ENCODE results near the gene TNFSF18.
"Not testable (repeated sequence)": the region's sequence is repeated elsewhere in the genome, so short reads cannot be mapped to it uniquely, and the experiment has no call there.

Gene TNFSF18, protein sequence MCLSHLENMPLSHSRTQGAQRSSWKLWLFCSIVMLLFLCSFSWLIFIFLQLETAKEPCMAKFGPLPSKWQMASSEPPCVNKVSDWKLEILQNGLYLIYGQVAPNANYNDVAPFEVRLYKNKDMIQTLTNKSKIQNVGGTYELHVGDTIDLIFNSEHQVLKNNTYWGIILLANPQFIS

DNA sequence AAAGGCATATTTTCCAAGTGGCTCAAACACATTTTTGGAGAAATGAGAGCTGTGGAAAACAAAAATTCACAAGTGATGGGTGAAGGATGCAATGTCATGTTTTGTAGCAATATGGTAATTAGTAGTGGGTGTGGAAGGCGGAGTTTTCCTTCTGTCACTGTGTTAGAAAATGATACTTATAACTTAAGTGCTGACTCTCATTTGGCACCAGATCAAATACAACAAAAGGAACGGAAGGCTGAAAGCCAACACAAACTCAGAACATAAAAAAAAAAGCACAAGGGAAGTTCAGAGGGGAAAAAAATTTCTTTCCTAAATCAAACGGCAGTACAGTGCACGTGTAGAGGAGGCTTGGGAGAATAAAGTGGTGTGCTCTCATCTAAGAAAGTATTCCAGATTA lies at the start of gene TNFSF18:
TNFSF18 (minus strand) TSS at position 77 of the 400 bp plus-strand sequence; CDS start at position 32, 45 bp downstream.
- FAIRE-seq, result no peak

DNA sequence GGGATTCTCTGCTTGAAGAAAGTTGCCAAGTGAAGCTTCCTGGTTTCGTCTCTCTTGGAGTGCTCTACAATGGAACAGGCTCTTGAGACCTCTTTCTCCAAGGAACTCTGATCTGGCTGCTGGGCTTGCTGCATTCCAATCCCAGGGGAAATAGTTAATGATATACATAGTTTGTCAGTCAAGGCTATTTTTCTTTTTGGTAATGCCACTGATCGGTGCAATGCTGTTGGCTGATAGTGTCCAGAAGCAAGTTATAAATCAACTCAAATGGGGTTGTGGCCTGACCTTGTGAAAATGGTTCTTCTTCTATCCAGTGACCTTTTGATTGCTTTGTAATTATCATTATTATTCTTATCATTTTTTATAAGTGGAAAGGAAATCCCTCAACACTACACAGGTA lies 48.4 kb upstream of the TNFSF18 start:
- FAIRE-seq, result no peak

DNA sequence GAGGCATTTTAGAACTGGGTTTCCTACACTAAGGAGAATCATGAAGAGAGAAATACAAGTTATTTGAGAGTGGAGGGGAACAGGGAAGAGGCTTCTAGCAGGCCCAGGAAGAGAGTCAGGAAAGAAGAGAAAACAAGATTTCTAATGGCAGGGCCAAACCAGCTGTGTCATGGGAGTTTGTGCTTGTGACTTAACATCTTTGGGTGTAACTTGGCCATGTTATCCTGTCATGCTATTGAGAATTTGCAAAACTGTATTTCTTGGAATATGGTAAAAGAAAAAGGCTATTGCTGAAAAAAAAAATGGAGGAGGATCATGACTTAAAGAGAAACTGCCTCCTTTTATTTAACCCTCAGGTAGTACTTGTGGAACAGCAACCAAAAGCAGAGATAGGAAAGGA lies 47.4 kb upstream of the TNFSF18 start:
- no peak for FAIRE-seq

DNA sequence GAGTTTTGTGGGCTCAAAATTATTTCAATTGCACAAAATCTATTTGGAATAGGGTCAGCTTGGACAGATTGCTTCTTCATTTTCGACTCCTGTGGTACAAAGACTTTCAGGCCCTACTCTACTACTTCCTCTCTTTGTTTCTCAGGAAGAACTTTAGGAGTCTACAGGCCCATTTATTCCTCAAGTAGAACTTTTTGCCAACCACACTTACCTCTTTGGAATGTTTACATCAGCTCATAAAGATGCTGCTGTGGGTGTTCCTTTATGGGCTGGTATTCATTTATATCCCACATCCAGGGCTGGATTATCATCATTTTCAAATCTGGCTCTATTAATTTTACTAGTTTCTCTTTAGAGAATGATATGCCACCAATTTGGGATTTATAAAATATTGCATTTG lies 46.3 kb upstream of the TNFSF18 start:
- no peak for FAIRE-seq

DNA sequence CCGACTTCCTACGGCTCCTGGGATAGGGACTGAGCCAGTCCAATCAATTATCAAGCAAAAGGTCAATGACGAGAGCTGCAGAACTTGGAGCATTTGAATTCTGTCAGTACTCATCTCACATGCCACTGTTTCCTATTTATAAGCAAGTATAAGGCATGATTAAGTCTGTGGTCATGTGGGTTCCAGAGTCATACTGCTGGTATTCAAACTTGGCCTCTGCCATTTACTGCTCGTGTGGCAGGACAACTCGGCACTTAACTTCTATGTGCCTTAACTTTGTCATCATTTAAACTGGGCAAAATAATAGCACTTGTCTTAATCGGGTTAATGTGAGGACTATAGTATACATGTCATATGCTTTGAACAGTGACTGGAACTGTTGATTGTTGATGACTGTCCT lies 44.9 kb upstream of the TNFSF18 start:
- FAIRE-seq, result no peak

DNA sequence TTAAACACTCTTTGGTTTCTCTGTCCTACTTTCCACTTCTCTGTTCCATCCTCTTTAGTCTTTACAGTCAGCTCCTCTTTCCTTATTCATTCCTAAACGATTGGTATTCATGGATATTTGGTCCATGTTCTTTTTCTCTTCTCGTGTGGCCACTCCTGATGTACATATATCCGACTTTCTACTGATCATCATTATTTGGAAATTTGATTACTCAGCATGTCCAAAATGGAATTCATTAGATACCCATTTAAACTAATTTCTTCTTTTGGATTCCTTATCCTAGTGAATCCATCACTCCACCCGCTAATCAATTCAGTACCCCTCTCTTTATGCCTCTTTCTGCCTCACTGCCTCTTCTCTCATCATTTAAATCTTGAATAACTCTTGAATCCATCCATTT lies 43.8 kb upstream of the TNFSF18 start:
- FAIRE-seq, result no peak

DNA sequence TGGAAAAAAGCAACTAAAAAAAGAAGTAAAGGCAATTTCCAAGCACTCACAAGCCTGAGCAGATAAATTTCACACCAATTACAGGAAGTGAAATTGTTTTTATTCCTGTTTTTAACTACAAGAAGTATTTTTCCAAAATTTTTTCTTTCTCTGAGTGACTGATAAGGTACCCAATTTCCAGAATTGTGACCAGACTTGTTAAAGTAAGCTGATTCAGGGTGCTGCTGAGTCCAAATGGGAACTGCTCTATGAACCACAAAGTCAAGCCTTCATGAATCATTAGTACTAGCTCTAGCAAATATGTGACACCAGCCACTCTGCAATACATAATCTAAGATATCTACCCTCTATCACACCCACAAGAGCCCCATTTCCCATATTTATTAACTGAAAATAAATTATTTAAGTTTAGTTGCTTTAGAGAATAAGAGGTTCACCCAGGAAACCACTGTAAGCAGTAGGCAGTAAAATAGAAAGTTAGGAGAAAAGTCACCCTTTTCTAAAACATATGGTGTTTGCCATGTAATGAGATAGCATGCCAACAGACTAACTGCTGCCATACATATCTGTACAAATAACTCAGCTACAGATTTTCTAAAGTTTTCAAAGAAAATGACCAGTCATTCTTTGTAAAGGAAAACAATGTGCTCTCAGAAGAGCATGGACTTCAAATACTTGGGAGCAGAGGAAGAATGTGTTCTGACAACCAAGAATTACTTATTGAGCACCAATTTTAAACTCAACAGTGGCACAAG lies 43.1 kb upstream of the TNFSF18 start:
- no peak for FAIRE-seq

DNA sequence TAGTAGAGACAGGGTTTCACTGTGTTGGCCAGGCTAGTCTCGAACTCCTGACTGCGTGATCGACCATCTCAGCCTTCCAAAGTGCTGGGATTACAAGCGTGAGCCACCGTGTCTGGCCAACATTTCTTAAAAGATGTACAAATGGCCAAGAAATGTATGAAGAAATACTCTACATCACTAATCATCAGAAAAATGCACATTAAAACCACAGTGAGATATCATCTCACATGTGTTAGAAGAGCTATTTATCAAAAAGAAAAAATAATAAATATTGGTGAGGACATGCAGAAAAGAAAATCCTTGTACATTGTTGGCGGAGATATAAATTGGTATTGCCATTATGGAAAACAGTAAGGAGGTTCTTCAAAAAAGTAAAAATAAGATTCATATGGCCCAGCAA lies 33.6 kb upstream of the TNFSF18 start:
- FAIRE-seq, result peak; percentile 11

DNA sequence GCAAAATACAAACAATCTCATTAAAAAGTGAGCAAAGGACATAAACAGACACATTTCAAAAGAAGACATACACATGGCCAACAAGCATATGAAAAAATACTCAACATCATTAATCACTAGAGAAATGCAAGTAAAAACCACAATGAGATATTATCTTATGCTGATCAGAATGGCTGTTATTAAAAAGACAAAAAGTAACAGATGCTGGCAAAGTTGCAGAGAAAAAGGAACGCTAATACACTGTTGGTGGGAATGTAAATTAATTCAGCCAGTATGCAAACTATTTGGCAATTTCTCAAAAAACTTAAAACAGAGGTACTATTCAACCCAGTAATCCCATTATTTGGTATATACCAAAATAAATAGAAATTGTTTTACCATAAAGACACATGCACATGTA lies 32.2 kb upstream of the TNFSF18 start:
- FAIRE-seq, result peak; percentile 58

DNA sequence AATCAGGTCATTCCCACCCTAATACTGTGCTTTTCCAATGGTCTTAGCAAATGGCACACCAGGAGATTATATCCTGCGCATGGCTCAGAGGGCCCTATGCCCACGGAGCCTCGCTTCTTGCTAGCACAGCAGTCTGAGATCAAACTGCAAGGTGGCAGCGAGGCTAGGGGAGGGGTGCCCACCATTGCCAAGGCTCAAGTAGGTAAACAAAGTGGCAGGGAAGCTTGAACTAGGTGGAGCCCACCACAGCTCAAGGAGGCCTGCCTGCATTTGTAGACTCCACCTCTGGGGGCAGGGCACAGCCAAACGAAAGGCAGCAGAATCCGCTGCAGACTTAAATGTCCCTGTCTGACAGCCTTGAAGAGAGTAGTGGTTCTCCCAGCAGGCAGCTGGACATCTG lies 23.5 kb upstream of the TNFSF18 start:
- FAIRE-seq, result not testable (repeated sequence)

DNA sequence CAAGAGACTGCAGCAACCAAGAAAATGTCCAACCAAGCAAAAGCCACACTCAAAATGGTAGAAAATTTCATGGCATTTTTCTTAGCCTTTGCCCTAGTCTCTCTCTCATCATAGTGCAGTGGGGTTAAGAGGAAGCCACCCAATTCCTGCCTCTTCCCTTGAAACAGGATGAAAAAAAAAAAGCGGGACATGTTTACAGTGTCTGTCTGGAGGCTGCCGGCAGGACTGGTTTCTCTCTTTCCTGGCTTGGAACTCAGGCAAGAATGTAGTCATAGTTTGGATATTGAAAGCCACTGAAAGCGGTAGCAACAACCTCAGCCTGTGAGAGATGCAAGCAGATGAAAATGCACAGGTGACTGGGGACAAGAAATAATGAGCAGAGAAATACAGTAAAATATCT lies 13.3 kb upstream of the TNFSF18 start:
- FAIRE-seq, result no peak

DNA sequence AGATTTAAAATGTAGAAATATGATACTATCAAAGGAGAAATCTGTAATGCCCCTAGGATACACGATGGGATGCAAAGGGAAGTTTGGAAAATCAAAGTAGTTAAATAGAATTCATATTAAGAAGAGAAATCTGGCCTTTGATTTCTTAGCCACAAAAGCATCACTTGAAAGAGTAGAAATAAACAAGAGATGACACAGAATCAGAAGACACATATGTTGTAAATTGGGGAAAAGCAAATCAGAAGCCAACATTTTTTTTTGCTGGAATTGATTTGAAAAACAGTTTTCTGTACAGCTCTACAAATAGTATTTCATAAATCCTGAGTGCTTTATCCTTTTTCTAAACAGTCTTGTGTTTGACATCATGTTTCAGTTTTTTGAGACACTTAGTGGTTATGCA lies 12.4 kb upstream of the TNFSF18 start:
- no peak for FAIRE-seq

DNA sequence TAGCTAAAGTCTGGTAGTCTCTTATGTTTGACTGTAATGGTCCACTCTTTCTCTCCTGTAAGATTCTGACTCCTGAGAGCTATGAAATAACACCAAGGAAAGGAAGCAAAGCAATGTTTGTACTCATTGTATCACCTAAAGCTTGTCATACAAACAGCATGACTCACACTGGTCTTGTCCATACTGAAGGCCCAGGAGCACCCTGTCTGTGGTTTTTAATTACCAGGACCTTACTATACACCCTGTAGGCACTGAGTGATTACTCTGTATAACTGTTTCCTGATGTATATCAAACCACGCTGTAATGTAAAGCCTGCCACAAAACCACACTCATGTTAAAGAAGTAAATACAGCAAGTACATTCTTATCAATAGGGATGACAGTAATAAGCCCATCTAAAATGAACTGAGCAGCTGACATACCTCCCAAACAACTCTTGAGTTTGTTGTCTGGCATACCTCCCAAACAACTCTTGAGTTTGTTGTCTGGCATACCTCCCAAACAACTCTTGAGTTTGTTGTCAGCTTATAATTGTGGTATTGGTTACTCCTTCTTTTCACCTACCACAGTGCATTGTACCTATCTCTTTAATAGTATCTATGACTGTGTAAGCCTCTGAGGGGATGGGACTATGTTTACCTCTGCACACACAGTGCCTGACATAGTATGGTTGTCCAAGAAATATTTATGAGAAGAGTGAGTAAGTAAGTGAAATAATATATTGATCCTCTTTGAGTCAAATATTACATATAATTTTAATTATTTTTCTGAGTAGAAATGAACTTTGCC lies 11.6 kb upstream of the TNFSF18 start:
- FAIRE-seq, result no peak

DNA sequence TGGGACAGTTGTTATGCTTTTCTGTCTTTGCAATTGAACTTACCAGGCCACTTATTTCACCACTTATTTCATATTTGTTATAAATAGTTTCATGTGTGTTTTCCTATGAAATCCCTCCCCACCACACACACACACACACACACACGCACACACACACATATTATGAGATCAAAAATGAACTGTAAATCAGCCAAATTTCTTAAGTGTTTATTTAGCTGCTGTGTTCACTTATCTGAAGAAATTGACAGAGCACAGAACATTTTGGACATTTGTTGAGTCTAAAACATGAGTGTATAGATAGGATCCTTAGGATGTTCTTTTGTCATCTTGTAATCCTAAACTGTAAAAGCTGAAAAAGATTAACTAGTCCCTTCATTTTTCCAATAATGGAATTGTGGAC lies 7.8 kb upstream of the TNFSF18 start:
- no peak for FAIRE-seq

DNA sequence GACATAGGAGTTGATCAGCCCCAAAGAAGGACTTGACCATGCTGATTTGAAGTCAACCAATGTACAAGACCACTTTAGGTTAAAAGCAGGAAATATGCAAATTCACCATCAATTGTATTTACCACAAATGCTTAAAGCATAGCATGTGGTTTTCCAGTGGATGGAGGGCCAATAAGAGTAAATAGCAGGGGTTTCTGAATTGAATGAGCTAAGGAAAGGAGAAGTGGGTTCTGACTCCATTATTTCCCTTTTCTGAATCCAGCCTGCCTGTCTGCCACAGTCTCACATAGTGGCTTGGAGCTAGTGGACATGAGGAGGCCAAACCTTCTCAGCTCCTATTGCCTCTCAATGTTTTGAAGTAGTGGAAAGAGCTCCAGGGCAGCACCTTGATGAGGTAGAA lies 7.2 kb upstream of the TNFSF18 start:
- no peak for FAIRE-seq

DNA sequence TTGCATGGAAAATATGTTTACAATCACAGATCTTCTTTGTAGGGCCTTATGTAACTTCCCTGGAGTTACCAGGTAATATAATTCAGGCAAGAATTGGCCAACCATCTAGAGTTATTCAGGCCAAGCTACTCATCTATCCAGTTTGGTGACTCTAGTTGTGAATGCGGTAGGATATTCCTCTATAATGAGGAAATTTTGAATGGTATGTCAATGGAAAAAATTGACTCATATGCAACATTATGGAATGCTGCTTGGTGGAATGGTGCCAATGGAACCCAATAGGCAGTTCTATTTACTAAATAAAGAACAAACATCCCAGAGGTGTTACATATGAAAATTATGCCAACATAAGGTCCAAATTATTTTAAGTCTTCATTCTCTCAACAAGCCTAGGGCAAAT lies 5.6 kb upstream of the TNFSF18 start:
- no peak for FAIRE-seq

DNA sequence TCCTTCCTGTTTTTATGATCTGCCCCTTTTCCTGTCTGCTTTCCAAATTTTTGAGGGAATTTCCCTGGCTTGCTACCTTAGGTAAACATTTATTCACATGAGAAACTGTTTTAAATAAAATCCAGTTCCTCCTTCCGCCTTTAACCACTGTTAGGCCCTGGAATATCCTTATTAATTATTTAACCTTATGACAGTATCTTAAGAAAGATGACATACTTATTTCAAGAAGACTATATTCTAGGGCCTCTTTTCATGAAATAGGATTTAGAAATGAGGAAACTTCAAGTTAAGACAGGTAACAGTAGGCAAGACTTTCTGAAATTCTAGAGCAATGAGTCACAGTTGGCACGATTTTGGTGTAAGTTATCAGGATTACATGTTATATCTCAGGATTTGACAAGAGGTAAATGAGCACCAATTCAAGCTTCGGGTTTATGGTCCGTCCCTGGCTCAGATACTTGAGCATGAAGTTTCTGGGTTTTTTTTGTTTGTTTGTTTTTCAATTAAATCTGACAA lies 2.0 kb upstream of the TNFSF18 start:
- FAIRE-seq, result peak; percentile 9

DNA sequence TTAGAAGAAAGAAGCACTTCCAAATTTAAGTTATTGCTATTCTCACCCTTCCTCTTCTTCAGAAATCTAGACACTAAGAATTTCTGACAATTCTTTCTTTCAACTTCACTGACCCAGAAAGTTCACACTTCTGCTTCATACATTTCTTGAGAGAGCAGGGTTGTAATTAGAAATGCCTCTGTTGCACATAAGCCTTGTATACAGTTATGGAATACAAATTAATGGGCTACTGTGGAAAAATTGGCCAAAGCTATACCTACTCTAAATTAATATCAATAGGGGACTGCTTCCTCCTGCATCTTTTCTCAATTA lies 1.5 kb downstream of the TNFSF18 start:
- FAIRE-seq, result no peak

DNA sequence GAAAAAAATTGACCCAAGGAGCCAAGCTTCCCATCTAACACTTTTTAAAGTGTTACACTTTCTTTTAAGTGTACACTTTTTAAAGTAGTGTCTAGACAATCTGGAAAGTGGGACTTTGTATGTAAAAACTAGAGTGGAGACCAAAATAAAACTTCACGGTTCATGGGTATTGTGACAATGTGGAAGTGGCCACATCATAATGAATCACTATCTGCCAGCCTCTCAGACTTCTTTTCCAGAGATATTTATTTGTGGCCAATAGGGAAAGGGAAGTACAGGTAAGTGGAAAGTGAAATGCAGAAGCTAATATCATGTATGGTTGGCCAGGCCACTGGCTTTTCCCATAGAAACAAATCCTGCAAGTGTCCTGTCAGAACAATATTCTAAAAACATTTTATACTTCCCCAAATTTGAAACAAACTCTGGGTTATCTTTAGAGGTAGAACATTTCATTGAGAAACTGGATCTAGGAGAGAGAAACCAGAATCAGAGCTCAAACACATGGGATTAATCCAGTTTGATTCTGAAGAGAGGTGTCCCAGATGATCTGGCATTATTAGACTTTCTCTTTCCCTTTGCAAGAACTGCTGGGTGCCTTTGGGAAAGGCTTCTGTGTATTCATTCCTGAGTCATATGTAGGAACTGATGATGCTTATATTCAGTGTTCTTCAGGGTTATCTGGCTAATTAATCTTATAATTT lies 2.0 kb downstream of the TNFSF18 start:
- FAIRE-seq, result no peak

DNA sequence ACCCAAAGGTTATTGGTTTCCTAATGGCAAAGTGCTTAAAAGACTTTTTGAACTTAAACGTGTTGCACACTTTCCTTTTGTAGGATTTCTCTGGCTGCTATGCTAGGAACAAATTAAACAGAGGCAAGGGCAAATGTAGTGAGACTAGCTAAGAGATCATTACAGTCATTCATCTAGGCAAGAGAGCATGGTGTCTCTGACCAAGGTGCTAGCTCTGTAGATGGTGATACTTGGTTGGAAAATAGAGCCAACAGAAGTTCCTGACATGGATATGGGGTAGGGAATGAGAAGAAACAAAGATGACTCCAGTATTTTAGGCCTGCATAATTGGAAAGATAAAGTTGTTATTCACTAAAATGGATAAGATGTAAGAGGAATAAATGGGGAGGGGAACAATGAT lies 6.1 kb downstream of the TNFSF18 start:
- no peak for FAIRE-seq

DNA sequence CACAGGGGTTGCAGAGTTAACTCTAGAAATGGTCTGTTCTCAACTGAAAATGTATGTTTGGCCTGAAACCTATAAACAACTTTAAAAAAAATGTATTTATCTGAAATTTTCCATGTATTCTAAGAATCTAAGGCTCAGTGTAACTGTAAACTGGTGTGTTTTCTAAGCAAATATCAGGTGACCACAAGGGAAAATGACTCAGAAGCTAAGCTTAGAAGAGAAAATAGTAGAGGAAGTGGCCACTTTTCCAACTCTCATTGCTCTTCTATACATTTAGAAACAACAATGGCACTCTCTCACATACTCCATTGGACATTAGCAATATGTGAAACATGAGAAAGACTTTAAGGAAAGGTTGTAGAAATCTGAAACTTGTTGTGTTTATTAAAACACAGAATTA lies 7.5 kb downstream of the TNFSF18 start:
- no peak for FAIRE-seq

DNA sequence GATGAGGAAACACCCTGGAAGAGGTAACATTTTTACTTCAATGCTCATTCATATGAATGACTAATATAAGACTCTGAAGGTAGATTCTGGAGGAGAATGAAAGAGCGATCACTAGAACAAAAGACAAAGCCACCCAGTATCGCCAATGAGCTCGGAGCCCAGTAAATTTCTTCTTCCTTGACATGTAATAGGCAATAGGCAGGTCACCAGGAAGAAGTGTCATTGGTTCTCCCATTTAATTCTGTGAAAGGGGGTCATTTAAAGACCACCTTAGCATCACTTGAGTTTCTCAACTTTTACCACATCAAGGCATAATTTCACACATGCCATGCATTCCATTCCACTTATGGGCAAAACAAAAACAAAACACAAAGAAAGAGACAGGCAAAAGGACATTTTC lies 7.9 kb downstream of the TNFSF18 start:
- FAIRE-seq, result no peak

DNA sequence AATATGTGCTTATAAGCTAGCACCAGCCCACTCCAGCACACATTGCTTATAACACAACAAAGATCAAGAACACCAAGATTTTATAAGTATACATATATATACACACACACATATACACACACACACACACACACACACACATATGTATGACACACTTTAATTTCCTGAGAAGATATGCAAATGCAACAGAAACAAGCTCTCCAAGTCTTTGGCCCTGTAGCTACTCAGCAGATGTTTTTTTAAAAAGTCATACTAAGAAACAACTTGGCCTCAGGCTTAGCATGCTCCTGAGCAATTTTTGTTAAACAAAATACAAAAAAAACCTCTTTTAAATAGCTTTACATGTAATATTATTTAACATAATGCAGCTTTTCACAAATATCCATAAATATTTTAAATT lies 11.1 kb downstream of the TNFSF18 start:
- no peak for FAIRE-seq

Measured in TTC549 (cell line).